H1 (cell line): Measurements from ENCODE around the gene SPIB. TPM values are rescaled to one million over a fixed set of nuclear protein-coding genes. Genes with fewer than 3 reads are reported as not detected.

Experiments
- CTCF ChIA-PET: fragments of 300-600 bp; sonication (Branson Sonifier 250); formaldehyde crosslinking; loops from one replicate; lab custom pipeline; 2021; ENCODE audit not compliant: partially characterized antibody; lab: Charles Lee
- POLR2A ChIA-PET: fragments of 300-600 bp; sonication (Branson Sonifier 250); formaldehyde crosslinking; loops from one replicate; lab custom pipeline; 2021; ENCODE audit warnings: inconsistent platforms; ENCODE audit not compliant: partially characterized antibody; lab: Charles Lee
- DNase-seq, 2 experiments: peaks; one replicate each; pipeline versions ENCODE4 v3.0.0 to v3.0.0-alpha.2; 2010 to 2022; ENCODE audit warnings: low spot score in 2 of 2, low read depth in 1 of 2, mixed read lengths in 1 of 2
- FAIRE-seq: peaks from 2 replicates; lab custom pipeline; 2011; peaks lifted over from hg19 to GRCh38; lab: Jason Lieb, UNC
- H2AFZ ChIP-seq: 2 replicates; pipeline ENCODE4 v1.8.1; 2012; ENCODE audit warnings: low read length, inconsistent platforms
- H2AK5ac ChIP-seq: 2 replicates; pipeline ENCODE4 v1.6.1; 2013; ENCODE audit warnings: low read depth, low read length
- H2BK120ac ChIP-seq: replicated peaks from 2 replicates; pipeline ENCODE3; 2013; ENCODE audit warnings: low read depth, low read length, inconsistent platforms
- H2BK12ac ChIP-seq: 2 replicates; pipeline ENCODE4 v1.6.1; 2013; ENCODE audit warnings: low read depth, low read length
- H2BK15ac ChIP-seq: 2 replicates; pipeline ENCODE4 v1.6.1; 2013; ENCODE audit warnings: low read length
- H2BK20ac ChIP-seq: 2 replicates; pipeline ENCODE4 v1.6.1; 2013; ENCODE audit warnings: low read length
- H2BK5ac ChIP-seq: 2 replicates; pipeline ENCODE4 v1.6.1; 2013; ENCODE audit warnings: low read depth, low read length
- H3K14ac ChIP-seq: 2 replicates; pipeline ENCODE4 v1.6.1; 2013; ENCODE audit warnings: inconsistent platforms; ENCODE audit not compliant: insufficient read length
- H3K18ac ChIP-seq: 2 replicates; pipeline ENCODE4 v1.6.1; 2013; ENCODE audit warnings: low read length; ENCODE audit errors: extremely low read depth
- H3K23ac ChIP-seq: 2 replicates; pipeline ENCODE4 v1.6.1; 2013; ENCODE audit warnings: inconsistent platforms; ENCODE audit not compliant: insufficient read length
- H3K23me2 ChIP-seq: 2 replicates; pipeline ENCODE4 v1.6.1; 2013; ENCODE audit warnings: low read depth, low read length
- H3K27ac ChIP-seq: 2 replicates; pipeline ENCODE4 v1.6.1; 2011; ENCODE audit warnings: low read depth, low read length, inconsistent platforms
- H3K27me3 ChIP-seq, 4 experiments: replicated peaks in 1 of 4; 1 replicate in 1 of 4; 2 replicates in 3 of 4; pipeline versions ENCODE4 v1.6.1 to v1.8.1; 2011 to 2013; ENCODE audit warnings: low read length in 3 of 4, mild to moderate bottlenecking in 3 of 4, inconsistent platforms in 2 of 4, mixed read lengths in 2 of 4, moderate library complexity in 1 of 4; ENCODE audit not compliant: control insufficient read depth in 3 of 4, insufficient read depth in 3 of 4; ENCODE audit errors: extremely low read depth in 1 of 4
- H3K36me3 ChIP-seq, 4 experiments: 2 replicates each; pipeline versions ENCODE4 v1.6.1 to v1.8.1; 2011 to 2013; ENCODE audit warnings: mild to moderate bottlenecking in 4 of 4, low read length in 3 of 4, moderate library complexity in 2 of 4, control low read depth in 1 of 4, inconsistent platforms in 1 of 4; ENCODE audit not compliant: insufficient read depth in 4 of 4, control insufficient read depth in 2 of 4
- H3K4ac ChIP-seq: replicated peaks from 2 replicates; pipeline ENCODE3; 2013; ENCODE audit warnings: low read length, low read depth, mixed read lengths, inconsistent platforms; ENCODE audit not compliant: insufficient read length
- H3K4me1 ChIP-seq, 4 experiments: replicated peaks in 1 of 4; 1 replicate in 1 of 4; 2 replicates in 3 of 4; pipeline versions ENCODE4 v1.6.1 to v1.8.1; 2011 to 2013; ENCODE audit warnings: low read length in 3 of 4, inconsistent platforms in 2 of 4, mixed read lengths in 1 of 4; ENCODE audit not compliant: insufficient read depth in 4 of 4, control insufficient read depth in 3 of 4
- H3K4me2 ChIP-seq, 2 experiments: 2 replicates each; pipeline versions ENCODE4 v1.6.1 to v1.8.1; 2011 to 2013; ENCODE audit warnings: low read depth in 2 of 2, low read length in 2 of 2, control low read depth in 1 of 2, inconsistent platforms in 1 of 2, mild to moderate bottlenecking in 1 of 2; ENCODE audit not compliant: insufficient read depth in 1 of 2
- H3K4me3 ChIP-seq, 4 experiments: fragments of 200-600, 300-600 bp in 1 of 4; sonication (generic), shearing (Covaris generic), sonication (Bioruptor Twin) in 1 of 4; 2 replicates each; pipeline versions ENCODE4 v1.5.1 to v1.8.1; 2011 to 2016; ENCODE audit warnings: low read length in 4 of 4, low read depth in 3 of 4, control low read depth in 2 of 4, inconsistent platforms in 2 of 4, mild to moderate bottlenecking in 2 of 4, mixed read lengths in 1 of 4, moderate library complexity in 1 of 4; ENCODE audit not compliant: insufficient read depth in 2 of 4; ENCODE audit errors: extremely low read depth in 1 of 4
- H3K56ac ChIP-seq: replicated peaks from 2 replicates; pipeline ENCODE3; 2013; ENCODE audit warnings: low read depth, mild to moderate bottlenecking, mixed read lengths, low read length, inconsistent platforms; ENCODE audit not compliant: insufficient read length
- H3K79me1 ChIP-seq: 2 replicates; pipeline ENCODE4 v1.6.1; 2013; ENCODE audit warnings: low read depth, low read length, control low read depth
- H3K79me2 ChIP-seq, 2 experiments: 2 replicates each; pipeline versions ENCODE4 v1.6.1 to v1.8.1; 2012 to 2013; ENCODE audit warnings: low read length in 2 of 2, mild to moderate bottlenecking in 2 of 2, inconsistent platforms in 1 of 2; ENCODE audit not compliant: insufficient read depth in 2 of 2, control insufficient read depth in 1 of 2
- H3K9ac ChIP-seq, 4 experiments: replicated peaks in 1 of 4; 1 replicate in 1 of 4; 2 replicates in 3 of 4; pipeline versions ENCODE4 v1.6.1 to v1.8.1; 2011 to 2013; ENCODE audit warnings: low read depth in 3 of 4, low read length in 3 of 4, control low read depth in 2 of 4, mild to moderate bottlenecking in 2 of 4, moderate library complexity in 2 of 4, inconsistent platforms in 1 of 4; ENCODE audit errors: extremely low read depth in 1 of 4
- H3K9me3 ChIP-seq, 2 experiments: 2 replicates each; pipeline versions ENCODE4 v1.6.1 to v1.8.1; 2012 to 2013; ENCODE audit warnings: mild to moderate bottlenecking in 2 of 2, moderate library complexity in 2 of 2, control low read depth in 1 of 2, inconsistent platforms in 1 of 2, low read depth in 1 of 2, low read length in 1 of 2, mixed read lengths in 1 of 2; ENCODE audit not compliant: insufficient read depth in 2 of 2
- H4K20me1 ChIP-seq, 2 experiments: replicated peaks in 1 of 2; 2 replicates each; pipeline versions ENCODE3 to v1.8.1; 2011 to 2013; ENCODE audit warnings: inconsistent platforms in 2 of 2, low read length in 2 of 2, mild to moderate bottlenecking in 1 of 2; ENCODE audit not compliant: insufficient read depth in 2 of 2, control insufficient read depth in 1 of 2
- H4K5ac ChIP-seq: 2 replicates; pipeline ENCODE4 v1.6.1; 2013; ENCODE audit warnings: low read length, low read depth, mixed read lengths, inconsistent platforms; ENCODE audit not compliant: insufficient read length
- H4K8ac ChIP-seq: 2 replicates; pipeline ENCODE4 v1.8.0; 2013; ENCODE audit warnings: mild to moderate bottlenecking, moderate library complexity, low read length, inconsistent platforms; ENCODE audit not compliant: insufficient read depth; ENCODE audit errors: extremely low read depth
- H4K91ac ChIP-seq: replicated peaks from 2 replicates; pipeline ENCODE3; 2013; ENCODE audit warnings: low read length, mixed read lengths, inconsistent platforms; ENCODE audit not compliant: insufficient read length
- BACH1 ChIP-seq: IDR thresholded peaks from 2 replicates; pipeline ENCODE4 v1.6.1; 2012; ENCODE audit warnings: low read length, improper control_type of control experiment
- CHD2 ChIP-seq: IDR thresholded peaks from 2 replicates; pipeline ENCODE4 v1.6.1; 2012; ENCODE audit warnings: low read length, improper control_type of control experiment
- JUN ChIP-seq: IDR thresholded peaks from 2 replicates; pipeline ENCODE4 v1.6.1; 2011; ENCODE audit warnings: low read depth, mild to moderate bottlenecking, improper control_type of control experiment, low read length
- KDM1A ChIP-seq: fragments of 200-600, 300-600 bp; sonication (generic); IDR thresholded peaks from 2 replicates; pipeline ENCODE4 v1.7.1; 2016; ENCODE audit warnings: mild to moderate bottlenecking, low read length, borderline replicate concordance
- RAD21 ChIP-seq, 2 experiments: IDR thresholded peaks in 1 of 2; conservative IDR thresholded peaks in 1 of 2; 2 replicates each; pipeline ENCODE4 v1.6.1; 2011; ENCODE audit warnings: low read depth in 2 of 2, low read length in 2 of 2, improper control_type of control experiment in 1 of 2, inconsistent platforms in 1 of 2, mild to moderate bottlenecking in 1 of 2, moderate library complexity in 1 of 2
- WGBS, 2 experiments: shearing (Covaris generic) in 1 of 2; methylation state at CpG; one replicate each; pipeline versions ENCODE4 v1.1.6 to v1.1.7; 2013 to 2015; ENCODE audit warnings: low lambda C conversion rate in 2 of 2, mixed read lengths in 2 of 2, inconsistent platforms in 1 of 2, low coverage in 1 of 2, missing lambda C conversion rate in 1 of 2; ENCODE audit not compliant: insufficient replicate concordance in 2 of 2, insufficient coverage in 1 of 2, insufficient read length in 1 of 2; ENCODE audit errors: extremely low coverage in 1 of 2, missing lambda C conversion rate in 1 of 2; 5-methylcytosine and 5-hydroxymethylcytosine counted together
- polyA plus RNA-seq, 7 experiments: library from polyadenylated mRNA; depleted of rRNA in 3 of 7; stranded (reverse) in 5 of 7; unstranded in 2 of 7; fragments of >200 nt in 5 of 7; fragments of 200-250 nt in 2 of 7; gene quantifications; 1 replicate in 5 of 7; 2 replicates in 1 of 7; 4 replicates in 1 of 7; pipeline versions ENCODE4 v1.2.1 to v1.2.3, GENCODE V29; 2011 to 2013; ENCODE audit warnings: missing spikeins in 2 of 7, mixed read lengths in 2 of 7
- total RNA-seq: library from RNA; stranded (reverse); fragmentation: NEBNext Ultra II Directional; extraction: Animal tissue kit (Norgen Biotek cat#: 25700); gene quantifications from 2 replicates; pipeline ENCODE4 v1.2.1, GENCODE V29; 2021

Gene SPIB
- total and polyA plus RNA-seq, 2 of the 8 experiments (the other 6 are each of a cell fraction or from before 2014, with no cell fraction given) = 11.1 to 17.4 TPM

DNA sequence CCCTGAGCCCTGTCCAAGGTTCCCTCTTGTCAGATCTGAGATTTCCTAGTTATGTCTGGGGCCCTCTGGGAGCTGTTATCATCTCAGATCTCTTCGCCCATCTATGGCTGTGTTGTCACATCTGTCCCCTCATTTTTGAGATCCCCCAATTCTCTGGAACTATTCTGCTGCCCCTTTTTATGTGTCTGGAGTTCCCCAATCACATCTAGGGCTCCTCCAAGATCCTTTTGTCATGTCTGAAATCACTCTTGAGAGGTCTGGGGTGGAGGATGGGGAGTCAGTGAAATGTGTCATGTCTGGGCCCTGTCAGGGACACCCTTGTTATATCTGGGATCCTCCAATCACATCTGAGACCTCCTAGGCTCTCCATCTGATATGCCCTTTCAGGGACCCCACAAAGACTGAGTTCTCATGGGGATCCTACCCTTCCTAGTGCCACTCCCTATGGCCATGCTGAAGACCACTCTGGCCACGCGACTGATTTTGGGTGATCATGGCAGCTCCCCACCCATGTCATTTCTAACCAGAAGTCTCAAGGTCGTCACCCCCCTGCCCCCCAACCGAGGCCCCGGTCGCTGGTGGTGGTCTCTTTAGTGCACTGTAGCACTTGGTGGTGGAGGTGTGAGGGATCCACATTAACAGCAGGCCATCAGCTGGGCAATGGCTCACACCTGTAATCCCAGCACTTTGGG is 10.2 kb downstream of the SPIB start:
- no peak overlapping the region for H3K4me3 ChIP-seq
- H3K4ac ChIP-seq = no peak overlapping the region
- no peak overlapping the region for H3K56ac ChIP-seq
- H2BK15ac ChIP-seq = 0 out of 2 replicates have a peak overlapping the region, but pooled peaks have one; percentile 46
- peaks cover 2 to 18% (median 12%) of the 10 kb centered on the region in 4 experiments for H3K4me1 ChIP-seq
- H2AFZ ChIP-seq = no peak overlapping the region
- no peak overlapping the region for H2BK120ac ChIP-seq
- no peak overlapping the region for H3K9ac ChIP-seq
- H4K91ac ChIP-seq = no peak overlapping the region
- 0 out of 4 replicates have a peak overlapping the region, but pooled peaks of 1 of the 2 experiments have one; percentile 52 for H3K4me2 ChIP-seq
- no peak overlapping the region for H2AK5ac ChIP-seq
- no peak overlapping the region for H3K23ac ChIP-seq
- TF ChIP-seq KDM1A = no peak
- TF ChIP-seq CHD2 = no peak
- TF ChIP-seq BACH1 = no peak
- no peak for TF ChIP-seq JUN
- no peak for TF ChIP-seq RAD21 (IDR thresholded peaks at IDR 0.05 in 1 of 2, conservative IDR thresholded peaks at IDR 0.05 in 1 of 2; ENCODE audit: low read depth in 2 of 2, low read length in 2 of 2)
- WGBS, 2 experiments = 91% methylated on average over 7 of the region's 7 CpGs; no CpG with 5 or more reads in 1 of the 2 experiments
- H2BK5ac ChIP-seq = no peak overlapping the region
- H3K36me3 ChIP-seq = no peaks in the 10 kb centered on the region
- H3K27ac ChIP-seq = no peak overlapping the region
- peak overlapping the region; percentile 23; the same call in 1 of the 2 replicates for H2BK12ac ChIP-seq
- H4K20me1 ChIP-seq = no peaks in the 10 kb centered on the region
- no peak overlapping the region for H3K18ac ChIP-seq
- no peak overlapping the region for H4K8ac ChIP-seq
- H3K79me1 ChIP-seq = no peaks in the 10 kb centered on the region
- no peak for DNase-seq
- no peak overlapping the region for H2BK20ac ChIP-seq
- no peaks in the 10 kb centered on the region for H3K79me2 ChIP-seq
- no peak for FAIRE-seq
- peaks cover 0 to 19% (median 8%) of the 10 kb centered on the region in 4 experiments; a peak in 4 of 7 replicates for H3K27me3 ChIP-seq
- no peak overlapping the region for H4K5ac ChIP-seq
- no peaks in the 10 kb centered on the region for H3K9me3 ChIP-seq
- no peak overlapping the region for H3K14ac ChIP-seq
- ChIA-PET CTCF (interaction anchor here (1.4 to 2.1 kb wide), 6 partner anchors 32 to 67 kb away, joined by 3 to 10 read pairs (median 6); partner anchors contain the start of gene POLD1), POLR2A (interaction anchor here (0.6 to 3.1 kb wide), 10 partner anchors 9 to 115 kb away, joined by 3 to 16 read pairs (median 4); partner anchors contain the start of genes POLD1 and SPIB)
- peaks cover 3% of the 10 kb centered on the region; the same call in 1 of the 2 replicates for H3K23me2 ChIP-seq
